MM.1S (cell line): ENCODE results near the gene IL1R2.

Experiments
- DNase-seq: peaks from one replicate; pipeline ENCODE4 v3.0.0-alpha.2; 2015
- H2AFZ ChIP-seq: fragments of 300-600 bp; sonication (generic); 2 replicates; pipeline ENCODE4 v1.6.0; 2016; ENCODE audit warnings: antibody characterized with exemption, low read length
- H3F3A ChIP-seq: fragments of 300-600 bp; sonication (generic); 2 replicates; pipeline ENCODE4 v1.6.1; 2016; ENCODE audit warnings: mild to moderate bottlenecking, antibody characterized with exemption, low read length, moderate library complexity, mixed read lengths; ENCODE audit not compliant: insufficient read depth
- H3K27ac ChIP-seq: fragments of 300-600 bp; sonication (generic); 2 replicates; pipeline ENCODE4 v1.5.1; 2016; ENCODE audit warnings: mild to moderate bottlenecking, low read length
- H3K27me3 ChIP-seq: fragments of 300-600 bp; sonication (generic); replicated peaks from 2 replicates; pipeline ENCODE4 v1.6.0; 2016; ENCODE audit warnings: low read length; ENCODE audit not compliant: insufficient read depth
- H3K36me3 ChIP-seq: fragments of 300-600 bp; sonication (generic); replicated peaks from 2 replicates; pipeline ENCODE4 v1.6.1; 2016; ENCODE audit warnings: mild to moderate bottlenecking, low read length, mixed read lengths; ENCODE audit not compliant: insufficient read depth
- H3K4me1 ChIP-seq: fragments of 300-600 bp; sonication (generic); 2 replicates; pipeline ENCODE4 v1.6.1; 2016; ENCODE audit warnings: low read length, mixed read lengths
- H3K4me2 ChIP-seq: fragments of 300-600 bp; sonication (generic); 2 replicates; pipeline ENCODE4 v1.6.0; 2016; ENCODE audit warnings: low read depth, low read length
- H3K4me3 ChIP-seq: fragments of 300-600 bp; sonication (generic); 2 replicates; pipeline ENCODE4 v1.5.1; 2016; ENCODE audit warnings: low read length, mixed read lengths
- H3K79me2 ChIP-seq: fragments of 300-600 bp; sonication (generic); 2 replicates; pipeline ENCODE4 v1.6.1; 2016; ENCODE audit warnings: mixed run types, low read length, mixed read lengths
- H3K9ac ChIP-seq: fragments of 300-600 bp; sonication (generic); 2 replicates; pipeline ENCODE4 v1.6.1; 2016; ENCODE audit warnings: low read length, mixed read lengths
- H3K9me2 ChIP-seq: fragments of 300-600 bp; sonication (generic); replicated peaks from 2 replicates; pipeline ENCODE4 v1.6.1; 2016; ENCODE audit warnings: mild to moderate bottlenecking, low read length, mixed read lengths; ENCODE audit not compliant: insufficient read depth
- H3K9me3 ChIP-seq: fragments of 300-600 bp; sonication (generic); replicated peaks from 2 replicates; pipeline ENCODE4 v1.6.1; 2016; ENCODE audit warnings: mild to moderate bottlenecking, low read length, mixed read lengths; ENCODE audit not compliant: insufficient read depth
- H4K20me1 ChIP-seq: fragments of 300-600 bp; sonication (generic); 2 replicates; pipeline ENCODE4 v1.6.1; 2016; ENCODE audit warnings: mild to moderate bottlenecking, low read length, moderate library complexity, mixed read lengths; ENCODE audit not compliant: insufficient read depth
- EZH2 ChIP-seq: fragments of 300-600 bp; sonication (generic); optimal IDR thresholded peaks from 2 replicates; pipeline ENCODE3; 2017; ENCODE audit warnings: low read depth, mild to moderate bottlenecking, antibody characterized with exemption, low read length, mixed read lengths
- EZH2phosphoT487 ChIP-seq: fragments of 300-600 bp; sonication (generic); IDR thresholded peaks from 2 replicates; pipeline ENCODE4 v1.6.1; 2018; ENCODE audit warnings: antibody characterized with exemption, low read length
- TF ChIP-seq, protein P1 (sequence below): fragments of 300-600 bp; sonication (generic); IDR thresholded peaks from 2 replicates; pipeline ENCODE4 v1.5.1; 2016; ENCODE audit warnings: antibody characterized with exemption, low read length, mixed read lengths

Gene IL1R2

DNA sequence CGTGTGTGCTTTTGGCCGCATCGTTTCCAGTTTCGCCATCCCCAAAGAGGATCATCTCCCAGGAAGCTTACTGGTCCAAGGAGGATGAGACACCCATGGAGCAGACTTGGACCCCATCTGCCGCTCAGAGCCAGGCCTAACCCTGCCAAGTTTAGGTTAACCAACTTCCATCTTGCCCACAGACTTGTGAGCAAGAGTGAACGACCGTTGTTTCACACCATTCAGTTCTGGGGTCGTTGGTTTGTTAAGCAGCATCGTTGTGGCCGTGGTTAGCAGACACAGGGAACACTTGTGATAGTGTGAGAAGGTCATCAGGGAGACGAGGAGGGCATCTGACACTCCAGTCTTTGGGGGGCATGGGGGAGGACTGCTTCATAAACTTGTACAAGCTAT is 15.1 kb downstream of the IL1R2 start:
- TF ChIP-seq EZH2 (no peak), EZH2phosphoT487 (no peak)
- TF ChIP-seq, protein P1, sequence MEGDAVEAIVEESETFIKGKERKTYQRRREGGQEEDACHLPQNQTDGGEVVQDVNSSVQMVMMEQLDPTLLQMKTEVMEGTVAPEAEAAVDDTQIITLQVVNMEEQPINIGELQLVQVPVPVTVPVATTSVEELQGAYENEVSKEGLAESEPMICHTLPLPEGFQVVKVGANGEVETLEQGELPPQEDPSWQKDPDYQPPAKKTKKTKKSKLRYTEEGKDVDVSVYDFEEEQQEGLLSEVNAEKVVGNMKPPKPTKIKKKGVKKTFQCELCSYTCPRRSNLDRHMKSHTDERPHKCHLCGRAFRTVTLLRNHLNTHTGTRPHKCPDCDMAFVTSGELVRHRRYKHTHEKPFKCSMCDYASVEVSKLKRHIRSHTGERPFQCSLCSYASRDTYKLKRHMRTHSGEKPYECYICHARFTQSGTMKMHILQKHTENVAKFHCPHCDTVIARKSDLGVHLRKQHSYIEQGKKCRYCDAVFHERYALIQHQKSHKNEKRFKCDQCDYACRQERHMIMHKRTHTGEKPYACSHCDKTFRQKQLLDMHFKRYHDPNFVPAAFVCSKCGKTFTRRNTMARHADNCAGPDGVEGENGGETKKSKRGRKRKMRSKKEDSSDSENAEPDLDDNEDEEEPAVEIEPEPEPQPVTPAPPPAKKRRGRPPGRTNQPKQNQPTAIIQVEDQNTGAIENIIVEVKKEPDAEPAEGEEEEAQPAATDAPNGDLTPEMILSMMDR = no peak
- Histone ChIP-seq H3K4me1 (no peaks in the 10 kb centered on the region), H4K20me1 (no peaks in the 10 kb centered on the region)

DNA sequence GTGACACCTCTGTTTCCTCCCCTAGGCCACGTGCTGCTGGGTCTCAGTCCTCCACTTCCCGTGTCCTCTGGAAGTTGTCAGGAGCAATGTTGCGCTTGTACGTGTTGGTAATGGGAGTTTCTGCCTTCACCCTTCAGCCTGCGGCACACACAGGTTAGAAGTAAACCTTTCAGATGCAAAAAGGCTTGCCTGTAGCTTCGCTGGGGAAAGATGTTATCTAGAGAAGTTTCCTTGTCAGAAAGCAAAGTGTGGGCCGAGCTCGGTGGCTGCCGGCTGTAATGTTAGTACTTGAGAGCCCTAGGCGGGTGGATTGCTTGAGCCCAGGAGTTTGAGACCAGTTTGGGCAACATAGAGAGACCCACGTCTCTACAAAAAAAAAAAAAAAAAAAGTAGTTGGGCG is 16.7 kb downstream of the IL1R2 start:
- no peak overlapping the region for H3K4me2 ChIP-seq
- no peaks in the 10 kb centered on the region for H3K9me2 ChIP-seq
- no peak overlapping the region for H3K4me3 ChIP-seq
- no peaks in the 10 kb centered on the region for H4K20me1 ChIP-seq
- no peak overlapping the region for H2AFZ ChIP-seq
- H3K79me2 ChIP-seq = no peaks in the 10 kb centered on the region
- H3F3A ChIP-seq = no peaks in the 10 kb centered on the region
- no peaks in the 10 kb centered on the region for H3K9me3 ChIP-seq
- H3K9ac ChIP-seq = no peak overlapping the region
- H3K27ac ChIP-seq = no peak overlapping the region
- DNase-seq = no peak
- TF ChIP-seq EZH2phosphoT487 = no peak
- TF ChIP-seq EZH2 = no peak
- TF ChIP-seq, protein P1 = no peak
- no peaks in the 10 kb centered on the region for H3K27me3 ChIP-seq
- no peaks in the 10 kb centered on the region for H3K4me1 ChIP-seq
- no peaks in the 10 kb centered on the region for H3K36me3 ChIP-seq

More for the DNA sequence above, 15.1 kb downstream of the IL1R2 start:
- Histone ChIP-seq H3K9ac (no peak overlapping the region), H3K9me2 (no peaks in the 10 kb centered on the region), H3K79me2 (no peaks in the 10 kb centered on the region), H3F3A (no peaks in the 10 kb centered on the region), H3K9me3 (no peaks in the 10 kb centered on the region), H3K36me3 (no peaks in the 10 kb centered on the region), H3K27me3 (no peaks in the 10 kb centered on the region), H2AFZ (no peak overlapping the region), H3K27ac (no peak overlapping the region), H3K4me2 (no peak overlapping the region), H3K4me3 (no peak overlapping the region)
- no peak for DNase-seq

DNA sequence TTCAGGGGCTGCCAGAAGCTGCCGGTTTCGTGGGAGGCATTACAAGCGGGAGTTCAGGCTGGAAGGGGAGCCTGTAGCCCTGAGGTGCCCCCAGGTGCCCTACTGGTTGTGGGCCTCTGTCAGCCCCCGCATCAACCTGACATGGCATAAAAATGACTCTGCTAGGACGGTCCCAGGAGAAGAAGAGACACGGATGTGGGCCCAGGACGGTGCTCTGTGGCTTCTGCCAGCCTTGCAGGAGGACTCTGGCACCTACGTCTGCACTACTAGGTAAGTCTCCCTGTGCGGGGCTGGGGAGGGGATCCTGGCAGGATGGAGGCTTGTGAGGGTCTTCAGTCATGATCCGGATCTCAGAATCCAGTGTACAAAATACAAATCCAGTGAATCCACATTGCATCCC is 17.8 kb downstream of the IL1R2 start:
- no peak for TF ChIP-seq EZH2
- Histone ChIP-seq H3K4me3 (no peak overlapping the region), H3K36me3 (no peaks in the 10 kb centered on the region), H3K4me1 (no peaks in the 10 kb centered on the region), H4K20me1 (no peaks in the 10 kb centered on the region), H3K4me2 (no peak overlapping the region), H2AFZ (no peak overlapping the region), H3K9me2 (no peaks in the 10 kb centered on the region), H3K9ac (no peak overlapping the region), H3K27ac (no peak overlapping the region), H3K9me3 (no peaks in the 10 kb centered on the region), H3K79me2 (no peaks in the 10 kb centered on the region), H3K27me3 (no peaks in the 10 kb centered on the region), H3F3A (no peaks in the 10 kb centered on the region)
- DNase-seq = no peak

DNA sequence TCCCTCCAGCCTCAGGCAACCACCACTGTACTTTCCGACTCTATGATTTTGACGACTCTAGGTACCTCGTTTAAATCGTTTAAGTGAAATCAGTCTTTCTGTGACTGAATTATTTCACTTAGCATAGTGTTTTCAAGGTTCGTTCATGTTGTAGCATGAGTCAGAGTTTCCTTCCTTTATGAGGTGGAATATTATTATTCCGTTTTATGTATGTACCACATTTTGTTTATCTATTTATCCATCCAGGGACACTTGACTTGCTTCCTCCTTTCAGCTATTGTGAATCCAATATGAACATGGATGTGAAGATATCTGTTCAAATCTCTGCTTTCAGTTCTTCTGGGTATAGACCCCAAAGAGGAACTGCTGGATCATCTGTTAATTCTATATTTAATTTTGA is 19.1 kb downstream of the IL1R2 start:
- Histone ChIP-seq H4K20me1 (no peaks in the 10 kb centered on the region), H3K36me3 (no peaks in the 10 kb centered on the region), H2AFZ (no peak overlapping the region), H3K4me3 (no peak overlapping the region), H3K9ac (no peak overlapping the region), H3K27me3 (no peaks in the 10 kb centered on the region), H3K27ac (no peak overlapping the region), H3K79me2 (no peaks in the 10 kb centered on the region), H3K4me1 (no peaks in the 10 kb centered on the region), H3F3A (no peaks in the 10 kb centered on the region), H3K4me2 (no peak overlapping the region), H3K9me2 (no peaks in the 10 kb centered on the region), H3K9me3 (no peaks in the 10 kb centered on the region)
- TF ChIP-seq EZH2phosphoT487 (no peak), EZH2 (no peak)
- TF ChIP-seq, protein P1 = no peak
- DNase-seq = no peak
